Activated CD4-positive, alpha-beta memory T cell treated with anti-CD3 and anti-CD28 coated beads for 36 hours (primary cell): Measurements from ENCODE around the gene DDX41. TPM values are rescaled to one million over a fixed set of nuclear protein-coding genes. Genes with fewer than 3 reads are reported as not detected.
"Not testable (repeated sequence)": the region's sequence is repeated elsewhere in the genome, so short reads cannot be mapped to it uniquely, and the experiment has no call there.

Experiments used
- CTCF ChIA-PET: fragments of 350-600 bp; sonication (Branson Sonifier 250); formaldehyde crosslinking; loops from one replicate; lab custom pipeline; 2021; ENCODE audit warnings: antibody characterized with exemption, inconsistent platforms; lab: Charles Lee
- POLR2A ChIA-PET: fragments of 350-600 bp; sonication (Branson Sonifier 250); formaldehyde crosslinking; loops from one replicate; lab custom pipeline; 2021; ENCODE audit warnings: antibody characterized with exemption; lab: Charles Lee
- DNase-seq: peaks from one replicate; pipeline ENCODE4 v3.0.0-alpha.2; 2020
- H3K27ac Mint-ChIP-seq: one replicate; pipeline ENCODE4 v1.8.0; 2021; ENCODE audit warnings: mixed read lengths
- H3K27me3 Mint-ChIP-seq: one replicate; pipeline ENCODE4 v1.8.0; 2021; ENCODE audit warnings: mixed read lengths
- H3K36me3 Mint-ChIP-seq: one replicate; pipeline ENCODE4 v1.8.0; 2021; ENCODE audit warnings: mixed read lengths
- H3K4me1 Mint-ChIP-seq: one replicate; pipeline ENCODE4 v1.8.0; 2021; ENCODE audit warnings: low read depth, mixed read lengths
- H3K4me3 Mint-ChIP-seq: one replicate; pipeline ENCODE4 v1.8.0; 2021; ENCODE audit warnings: mild to moderate bottlenecking, mixed read lengths
- H3K9me3 Mint-ChIP-seq: one replicate; pipeline ENCODE4 v1.8.0; 2021; ENCODE audit warnings: mixed read lengths
- intact Hi-C: fragments of 100-400 bp; cut with micrococcal nuclease; formaldehyde crosslinking; loops from one replicate; pipeline ENCODE4 v1.15.1; 2023
- total RNA-seq, 2 experiments: library from RNA; stranded (reverse); gene quantifications; one replicate each; pipeline ENCODE4 v1.2.3, GENCODE V29; 2021

The DDX41 gene
- total RNA-seq, 2 experiments from 2014 or later: 143 to 145 TPM

DNA sequence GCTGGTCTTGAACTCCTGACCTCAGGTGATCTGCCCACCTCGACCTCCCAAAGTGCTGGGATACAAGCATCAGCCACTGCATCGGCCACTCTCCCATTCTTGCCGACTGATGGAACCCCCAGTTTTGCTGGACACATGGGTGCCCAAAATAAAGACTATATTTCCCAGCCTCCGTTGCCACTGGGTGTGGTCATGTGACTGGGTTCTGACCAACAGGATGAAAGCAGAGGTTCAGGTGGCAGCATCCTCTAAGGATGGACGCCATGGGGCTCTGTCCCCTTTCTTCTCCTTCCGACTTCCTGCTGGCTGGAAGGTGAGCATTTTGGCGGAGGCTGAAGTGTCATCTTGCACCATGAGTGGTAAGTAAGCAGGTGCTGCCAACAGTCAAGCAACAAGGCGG is 29.6 kb downstream of the DDX41 start:
- ChIA-PET CTCF (interaction anchor here (1.9 kb wide), 1 partner anchor 14 kb away, joined by 6 read pairs; no protein-coding TSS in a partner anchor), POLR2A (no interaction called here)
- Mint-ChIP-seq H3K36me3 (peaks cover 15% of the 10 kb centered on the region), H3K27ac (no peak overlapping the region), H3K4me1 (no peaks in the 10 kb centered on the region), H3K27me3 (no peaks in the 10 kb centered on the region), H3K9me3 (no peaks in the 10 kb centered on the region), H3K4me3 (no peak overlapping the region)
- DNase-seq: no peak
- intact Hi-C loops: no loop called here

DNA sequence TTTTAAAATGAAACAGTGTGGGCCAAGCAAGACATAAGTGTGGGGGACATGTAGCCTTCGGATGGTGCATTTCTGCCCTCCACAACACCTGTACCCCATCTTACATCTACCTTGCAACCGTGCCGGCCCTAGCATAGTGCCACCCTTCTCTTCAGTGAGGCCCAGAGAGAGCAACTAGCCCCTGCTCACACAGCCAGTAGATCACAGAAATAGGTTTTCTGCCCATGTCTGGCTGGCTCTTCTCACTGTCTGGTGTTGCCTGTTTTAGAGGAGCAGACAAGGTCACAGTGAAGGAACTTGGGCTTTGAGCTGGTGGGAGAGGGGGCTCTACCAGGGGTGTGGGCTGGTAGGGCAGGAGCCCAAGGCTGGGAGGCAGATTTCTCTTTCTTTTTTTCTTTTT is 30.5 kb downstream of the DDX41 start:
- Mint-ChIP-seq H3K36me3 (peaks cover 14% of the 10 kb centered on the region), H3K4me3 (no peak overlapping the region), H3K27me3 (no peaks in the 10 kb centered on the region), H3K9me3 (no peaks in the 10 kb centered on the region), H3K27ac (no peak overlapping the region), H3K4me1 (no peaks in the 10 kb centered on the region)
- no peak for DNase-seq
- CTCF ChIA-PET: interaction anchor here (1.9 kb wide), 1 partner anchor 15 kb away, joined by 6 read pairs; no protein-coding TSS in a partner anchor
- POLR2A ChIA-PET: no interaction called here
- intact Hi-C loops: no loop called here

DNA sequence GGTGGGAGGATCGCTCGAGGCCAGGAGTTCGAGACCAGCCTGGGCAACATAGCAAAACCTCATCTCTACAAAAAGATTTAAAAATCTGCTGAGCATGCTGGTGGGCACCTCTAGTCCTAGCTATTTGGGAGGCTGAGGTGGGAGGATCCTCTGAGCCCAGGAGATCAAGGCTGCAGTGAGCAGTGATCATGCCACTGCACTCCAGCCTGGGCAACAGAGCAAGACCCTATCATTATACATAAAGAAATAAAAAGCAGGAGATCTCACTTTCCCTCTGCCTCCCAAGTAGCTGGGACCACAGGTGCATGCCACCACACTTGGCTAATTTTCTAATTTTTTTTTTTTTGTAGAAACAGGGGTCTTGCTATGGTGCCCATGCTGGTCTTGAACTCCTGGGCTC is 31.0 kb downstream of the DDX41 start:
- H3K4me3 Mint-ChIP-seq, H3K27ac Mint-ChIP-seq, DNase-seq, intact Hi-C loops, H3K27me3 Mint-ChIP-seq, POLR2A ChIA-PET, H3K4me1 Mint-ChIP-seq, H3K9me3 Mint-ChIP-seq: not testable (repeated sequence)
- CTCF ChIA-PET: interaction anchor here (1.1 kb wide), 1 partner anchor 15 kb away, joined by 5 read pairs; no protein-coding TSS in a partner anchor
- peaks cover 12% of the 10 kb centered on the region for H3K36me3 Mint-ChIP-seq

DNA sequence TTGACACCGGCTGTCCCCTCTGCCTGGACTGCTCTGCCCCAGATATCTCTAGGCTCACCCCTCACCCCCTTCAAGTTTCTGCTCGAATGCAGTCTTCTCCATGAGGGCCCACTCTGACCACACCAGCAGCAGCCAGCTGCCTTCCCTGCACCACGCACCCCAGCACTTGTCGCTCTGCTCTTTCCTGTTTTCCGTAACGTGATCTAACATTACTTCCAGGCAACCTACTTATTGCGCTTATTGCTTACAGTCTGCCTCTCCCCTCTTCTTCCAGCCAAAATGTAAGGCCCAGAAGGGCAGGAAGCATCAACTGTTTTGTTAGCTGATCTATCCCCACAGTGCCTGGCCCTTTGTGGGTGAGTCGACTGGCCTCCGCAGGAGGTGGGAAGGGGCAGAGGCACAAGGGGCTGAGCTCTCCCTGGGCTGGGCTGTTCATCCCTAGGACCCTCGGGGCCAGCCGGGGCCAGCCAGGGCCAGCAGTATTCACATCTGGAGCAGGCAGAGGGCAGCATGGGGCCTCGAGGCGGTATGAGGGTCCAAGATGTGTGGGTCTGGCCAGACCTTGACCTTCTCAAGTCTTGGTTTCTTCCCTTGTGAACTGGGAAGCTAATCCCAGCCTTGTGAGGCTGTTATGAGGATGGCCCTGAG is 31.7 kb downstream of the DDX41 start:
- intact Hi-C loops: no loop called here
- ChIA-PET POLR2A (no interaction called here), CTCF (interaction anchor here (1.1 kb wide), 1 partner anchor 16 kb away, joined by 5 read pairs; no protein-coding TSS in a partner anchor)
- Mint-ChIP-seq H3K27ac (no peak overlapping the region), H3K27me3 (no peaks in the 10 kb centered on the region), H3K9me3 (no peaks in the 10 kb centered on the region), H3K36me3 (peaks cover 8% of the 10 kb centered on the region), H3K4me3 (no peak overlapping the region), H3K4me1 (peaks cover under 1% of the 10 kb centered on the region)
- DNase-seq: no peak

DNA sequence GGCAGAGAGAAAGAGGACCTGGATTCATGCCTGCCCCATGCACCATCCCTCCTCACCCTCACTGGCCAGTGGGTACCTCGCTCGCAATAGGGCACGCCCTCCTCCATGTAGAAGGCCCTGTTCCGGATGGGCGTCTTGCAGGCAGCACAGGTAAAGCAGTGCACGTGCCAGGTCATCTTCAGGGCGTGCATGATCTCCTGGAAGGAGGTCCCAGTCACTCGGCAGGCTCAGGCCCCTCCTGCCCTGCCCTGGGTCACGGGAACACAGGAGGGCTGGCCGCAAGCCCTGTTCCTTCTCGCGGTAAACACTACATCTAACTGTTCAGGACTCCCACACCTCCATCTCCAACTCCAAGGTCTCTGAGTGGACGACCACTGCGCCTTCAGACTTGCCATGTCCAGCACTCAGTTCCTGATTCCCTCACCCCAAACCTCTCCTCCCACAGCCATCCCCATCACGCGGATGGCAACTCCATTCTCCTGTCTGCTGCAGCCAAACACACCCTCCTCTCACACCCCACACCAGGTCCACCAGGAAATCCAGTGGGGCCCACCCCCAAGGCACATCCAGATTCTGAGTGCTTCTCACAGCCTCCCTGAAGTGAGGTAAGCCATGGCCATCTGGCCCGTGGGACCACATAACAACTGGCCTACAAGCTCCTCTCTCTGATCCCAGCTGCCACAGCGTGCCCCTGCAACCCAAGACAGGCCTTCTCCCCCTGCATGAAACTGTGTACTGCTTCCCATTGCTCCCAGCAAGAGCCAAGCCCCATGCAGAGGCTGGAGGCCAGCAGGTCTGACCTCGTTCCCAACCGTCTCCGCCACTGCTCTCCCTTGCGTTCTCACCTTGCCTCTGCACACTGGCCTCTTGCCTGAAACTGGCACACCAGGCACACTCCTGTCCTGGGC is 32.5 kb downstream of the DDX41 start:
- no peak for DNase-seq
- intact Hi-C loops: no loop called here
- H3K4me1 Mint-ChIP-seq: peaks cover 5% of the 10 kb centered on the region
- CTCF ChIA-PET: interaction anchor here (1.1 kb wide), 1 partner anchor 17 kb away, joined by 5 read pairs; no protein-coding TSS in a partner anchor
- H3K36me3 Mint-ChIP-seq: peaks cover 7% of the 10 kb centered on the region
- POLR2A ChIA-PET: no interaction called here
- no peaks in the 10 kb centered on the region for H3K9me3 Mint-ChIP-seq
- H3K27me3 Mint-ChIP-seq: no peaks in the 10 kb centered on the region
- no peak overlapping the region for H3K27ac Mint-ChIP-seq
- H3K4me3 Mint-ChIP-seq: no peak overlapping the region

DNA sequence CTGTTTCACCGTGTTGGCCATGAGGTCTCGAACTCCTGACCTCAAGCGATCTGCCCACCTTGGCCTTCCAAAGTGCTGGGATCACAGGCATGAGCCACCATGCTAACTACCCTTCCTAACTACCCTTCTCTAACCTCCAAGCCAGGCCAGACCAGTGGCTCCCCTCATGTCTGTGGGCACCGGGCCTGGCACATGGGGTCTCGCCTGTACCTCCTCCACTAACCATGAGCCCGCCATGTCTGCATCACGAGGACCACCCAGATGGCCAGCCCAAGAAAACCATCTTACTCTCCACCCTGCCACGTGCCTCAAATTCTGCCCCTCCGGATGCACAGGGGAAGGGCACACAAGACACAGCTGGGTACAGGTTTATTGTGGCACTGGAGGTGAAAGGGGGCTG is 33.7 kb downstream of the DDX41 start:
- no peaks in the 10 kb centered on the region for H3K27me3 Mint-ChIP-seq
- ChIA-PET CTCF (no interaction called here), POLR2A (interaction anchor here (1.1 kb wide), 1 partner anchor 26 kb away, joined by 3 read pairs; no protein-coding TSS in a partner anchor)
- intact Hi-C loops: no loop called here
- DNase-seq: no peak
- peaks cover 6% of the 10 kb centered on the region for H3K36me3 Mint-ChIP-seq
- H3K4me1 Mint-ChIP-seq: peaks cover 12% of the 10 kb centered on the region
- H3K27ac Mint-ChIP-seq: no peak overlapping the region
- no peak overlapping the region for H3K4me3 Mint-ChIP-seq
- H3K9me3 Mint-ChIP-seq: no peaks in the 10 kb centered on the region

DNA sequence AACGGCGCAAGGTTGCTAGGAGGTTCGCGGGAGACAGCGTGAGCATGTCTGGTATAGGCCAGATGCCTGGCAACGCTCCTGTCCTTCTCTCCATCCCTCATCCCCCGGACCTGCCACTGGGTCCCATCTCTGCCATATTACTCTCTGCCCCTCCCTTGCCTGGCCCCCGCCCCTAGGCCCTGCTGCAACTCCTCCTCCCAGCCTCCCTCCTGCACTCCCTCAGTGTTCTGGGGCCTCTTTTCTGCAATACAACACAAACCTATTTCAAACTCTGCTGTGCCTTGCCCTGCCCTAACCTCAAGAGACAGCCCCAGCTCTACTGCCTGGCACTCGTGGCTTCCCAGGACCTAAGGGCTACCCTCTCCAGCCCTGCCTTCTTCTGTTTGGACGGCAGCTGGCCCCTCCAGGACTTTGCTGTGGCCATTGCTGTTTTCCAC is 34.4 kb downstream of the DDX41 start:
- H3K36me3 Mint-ChIP-seq: peaks cover 4% of the 10 kb centered on the region
- CTCF ChIA-PET: no interaction called here
- intact Hi-C loops: no loop called here
- no peak for DNase-seq
- H3K4me1 Mint-ChIP-seq: peaks cover 12% of the 10 kb centered on the region
- H3K4me3 Mint-ChIP-seq: no peak overlapping the region
- no peaks in the 10 kb centered on the region for H3K9me3 Mint-ChIP-seq
- no peaks in the 10 kb centered on the region for H3K27me3 Mint-ChIP-seq
- POLR2A ChIA-PET: interaction anchor here (0.6 to 1.1 kb wide), 2 partner anchors 25 to 1755 kb away, joined by 3 read pairs; no protein-coding TSS in a partner anchor
- H3K27ac Mint-ChIP-seq: no peak overlapping the region

DNA sequence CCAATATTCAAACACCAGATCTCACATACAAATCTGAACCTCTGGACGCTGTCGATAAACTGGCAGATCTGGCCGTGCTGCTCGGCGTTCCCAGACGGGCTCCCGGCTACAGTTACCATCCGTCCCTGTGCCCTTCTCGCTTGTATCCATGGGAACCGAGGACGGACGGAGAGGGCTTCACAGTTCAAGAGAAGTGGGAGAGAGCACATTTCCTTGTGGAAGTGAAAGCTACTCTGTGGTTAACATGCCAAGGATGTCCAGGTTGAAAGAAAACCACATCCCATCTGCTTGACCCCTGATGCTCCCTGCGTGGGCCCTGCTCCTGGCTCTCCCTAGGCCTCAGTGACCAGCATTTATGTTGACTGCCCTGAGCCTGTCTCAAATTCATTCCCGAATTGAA is 37.0 kb downstream of the DDX41 start:
- ChIA-PET CTCF (interaction anchor here (1.5 to 2.6 kb wide), 2 partner anchors 20 to 75 kb away, joined by 7 read pairs; no protein-coding TSS in a partner anchor), POLR2A (no interaction called here)
- Mint-ChIP-seq H3K27me3 (no peaks in the 10 kb centered on the region), H3K27ac (peak overlapping the region; percentile 84), H3K36me3 (peaks cover 2% of the 10 kb centered on the region), H3K4me3 (no peak overlapping the region), H3K9me3 (no peaks in the 10 kb centered on the region), H3K4me1 (peaks cover 23% of the 10 kb centered on the region)
- no peak for DNase-seq
- intact Hi-C loops: loop anchor here (2.0 kb wide), 1 partner anchor 17 kb away; the partner anchor contains the start of gene PDLIM7

DNA sequence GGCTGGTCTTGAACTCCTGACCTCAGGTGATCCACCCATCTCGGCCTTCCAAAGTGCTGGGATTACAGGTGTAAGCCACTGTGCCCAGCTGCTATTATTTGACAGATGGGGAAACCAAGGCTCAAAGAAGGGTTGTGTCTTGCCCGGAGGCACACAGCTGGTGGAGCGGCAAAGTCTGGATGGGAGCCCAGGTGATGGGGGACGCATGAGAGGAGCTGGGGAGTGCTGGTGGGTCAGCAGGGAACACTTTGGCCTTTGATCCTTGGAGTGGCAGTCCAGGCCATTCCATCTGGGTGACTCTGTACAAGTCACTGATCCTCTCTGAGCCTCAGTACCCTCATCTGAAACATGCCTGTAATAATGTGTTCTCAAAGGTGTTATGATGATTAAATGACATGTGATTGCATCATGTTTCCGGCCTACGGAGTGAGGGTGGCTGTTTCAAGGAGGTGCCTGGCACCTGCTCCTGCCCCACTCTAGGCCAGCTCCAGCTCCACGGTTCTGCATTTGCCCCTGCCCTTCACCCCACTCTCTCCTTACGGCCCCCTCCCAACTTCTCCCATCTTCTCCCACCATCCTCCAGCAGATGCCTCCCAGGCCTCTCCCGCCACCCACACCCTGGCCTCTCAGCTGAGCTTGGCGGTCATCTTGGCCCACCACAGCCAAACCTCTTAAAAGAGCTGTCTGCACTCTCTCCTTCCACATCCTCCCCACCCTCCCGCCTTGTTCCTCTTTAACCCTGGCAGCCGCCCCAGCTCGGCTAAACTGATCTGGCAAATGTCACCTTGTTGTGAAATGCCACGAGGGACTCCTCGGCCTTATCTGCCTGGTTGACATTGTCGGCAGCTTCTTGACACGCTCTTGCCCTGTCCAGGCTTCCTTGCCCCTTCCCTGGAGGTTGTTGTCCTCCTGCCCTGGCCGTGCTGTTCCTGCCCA is 37.8 kb downstream of the DDX41 start:
- Mint-ChIP-seq H3K4me1 (peaks cover 27% of the 10 kb centered on the region), H3K27ac (peak overlapping the region; percentile 84), H3K27me3 (peaks cover 3% of the 10 kb centered on the region), H3K4me3 (no peak overlapping the region), H3K9me3 (no peaks in the 10 kb centered on the region), H3K36me3 (peaks cover 2% of the 10 kb centered on the region)
- ChIA-PET CTCF (interaction anchor here (0.8 to 2.6 kb wide), 6 partner anchors 19 to 88 kb away, joined by 3 to 7 read pairs (median 5); no protein-coding TSS in a partner anchor), POLR2A (interaction anchor here (1.3 to 1.4 kb wide), 2 partner anchors 23 to 45 kb away, joined by 4 read pairs; no protein-coding TSS in a partner anchor)
- intact Hi-C loops: loop anchor here (2.0 kb wide), 1 partner anchor 18 kb away; the partner anchor contains the start of gene PDLIM7
- DNase-seq: peak; percentile 44

DNA sequence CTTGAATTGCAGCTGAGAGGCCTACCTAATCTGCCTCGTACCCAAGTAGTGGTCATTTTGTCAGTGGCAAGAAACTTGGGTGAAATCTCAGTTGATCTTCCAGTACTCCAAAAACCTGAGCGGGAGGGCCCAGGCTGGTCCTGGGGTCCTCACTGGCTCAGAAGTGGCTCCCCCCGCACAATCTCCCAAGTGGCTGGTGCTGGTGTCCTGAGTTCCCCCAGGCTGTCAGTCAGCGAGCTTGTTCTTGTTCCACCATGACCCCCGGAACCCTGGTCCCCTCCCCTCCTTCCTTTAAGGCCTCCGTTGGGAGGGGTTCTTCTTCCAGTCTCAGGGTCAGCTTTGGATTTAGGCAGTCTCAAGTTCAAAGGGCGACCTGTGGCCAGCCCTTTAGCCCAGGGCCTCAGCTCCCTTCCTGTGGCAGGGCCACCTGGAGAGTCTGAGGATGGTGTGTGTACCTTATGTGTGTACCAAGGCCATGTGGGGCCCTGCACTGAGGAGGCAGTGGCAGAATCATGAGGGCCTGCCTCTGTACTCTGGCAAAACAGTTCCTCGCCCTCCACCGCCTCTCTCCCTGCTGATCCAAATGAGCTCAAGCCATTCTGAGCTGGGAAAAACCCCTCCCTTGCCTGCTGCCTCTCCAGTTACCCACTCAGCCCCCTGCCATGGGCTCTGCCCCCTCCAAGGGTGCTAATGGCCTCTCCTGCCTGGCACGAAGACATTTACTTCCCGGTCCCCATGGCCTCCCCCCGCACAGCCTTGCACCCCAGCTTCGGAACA is 38.9 kb downstream of the DDX41 start:
- H3K4me3 Mint-ChIP-seq: no peak overlapping the region
- POLR2A ChIA-PET: interaction anchor here (0.6 to 1.4 kb wide), 3 partner anchors 22 to 56 kb away, joined by 3 to 4 read pairs (median 4); no protein-coding TSS in a partner anchor
- H3K27ac Mint-ChIP-seq: peak overlapping the region; percentile 84

More for the DNA sequence above, 38.9 kb downstream of the DDX41 start:
- Mint-ChIP-seq H3K27me3 (peaks cover 5% of the 10 kb centered on the region), H3K4me1 (peaks cover 28% of the 10 kb centered on the region), H3K9me3 (no peaks in the 10 kb centered on the region), H3K36me3 (peaks cover 2% of the 10 kb centered on the region)
- intact Hi-C loops: loop anchor here (2.0 kb wide), 1 partner anchor 19 kb away; the partner anchor contains the start of gene PDLIM7
- DNase-seq: no peak
- CTCF ChIA-PET: interaction anchor here (0.6 to 2.6 kb wide), 11 partner anchors 18 to 168 kb away, joined by 3 to 7 read pairs (median 3); no protein-coding TSS in a partner anchor
